Caki2 (cell line): Measurements from ENCODE around the gene MUS81. TPM values are rescaled to one million over a fixed set of nuclear protein-coding genes. Genes with fewer than 3 reads are reported as not detected.
"Not testable (repeated sequence)": the region's sequence is repeated elsewhere in the genome, so short reads cannot be mapped to it uniquely, and the experiment has no call there.

ENCODE experiments used
- DNase-seq: peaks from one replicate; pipeline ENCODE4 v3.0.0-alpha.2; 2015; ENCODE audit warnings: low read depth
- in situ Hi-C: cut with HindIII; loops from 2 replicates; pipeline ENCODE4 v1.10.0; 2016; ENCODE audit warnings: low sequenced_read_pairs, low pct_unique_long_range_greater_than_20kb, mixed read lengths
- total RNA-seq: library from RNA; depleted of rRNA; stranded (reverse); fragments of >200 nt; shearing (Covaris generic); gene quantifications from 2 replicates; pipeline ENCODE4 v1.2.3, GENCODE V29; 2014; ENCODE audit warnings: low replicate concordance

MUS81 gene
- total RNA-seq, 1 experiment from 2014 or later: 69.0 TPM

DNA sequence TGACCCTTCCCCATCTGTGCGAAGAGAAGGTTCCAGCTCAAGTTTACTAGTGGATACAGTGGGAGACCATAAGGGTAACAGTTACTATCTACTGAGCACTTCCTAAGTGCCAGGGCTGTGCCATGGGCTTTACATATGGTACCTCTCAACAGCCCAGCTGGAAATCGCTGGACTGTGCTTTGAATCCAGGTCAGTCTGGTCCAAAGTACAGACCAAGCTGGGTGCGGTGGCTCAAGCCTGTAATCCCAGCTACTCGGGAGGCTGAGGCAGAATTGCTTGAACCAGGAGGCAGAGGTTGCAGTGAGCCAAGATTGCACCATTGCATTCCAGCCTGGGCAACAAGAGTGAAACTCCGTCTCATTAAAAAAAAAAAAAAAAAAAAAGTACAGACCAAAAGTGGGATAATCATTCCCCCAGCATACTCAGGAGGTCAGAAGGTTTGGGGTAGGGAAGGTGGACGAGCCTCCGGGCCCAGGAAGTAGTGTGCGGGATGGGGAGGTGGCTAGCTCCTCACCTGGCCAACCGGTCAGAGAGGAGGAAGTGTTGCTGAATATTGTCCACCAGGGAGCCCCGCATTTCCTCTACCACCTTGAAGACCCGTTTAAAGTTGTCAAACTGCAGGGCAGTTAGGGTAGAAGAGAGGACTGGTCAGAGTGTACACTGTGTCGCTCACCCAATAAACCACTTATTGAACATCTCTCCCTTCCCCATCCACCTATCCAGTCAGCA lies 25.7 kb downstream of the MUS81 start:
- DNase-seq: no peak
- in situ Hi-C loops: no loop called here

- in situ Hi-C loops: no loop called here
- no peak for DNase-seq
Measured at GRCh38 chr11:65886826-65887722, 26.8 kb downstream of the MUS81 start.

- in situ Hi-C loops: no loop called here
- no peak for DNase-seq
Measured at GRCh38 chr11:65887723-65888162, 27.5 kb downstream of the MUS81 start.

DNA sequence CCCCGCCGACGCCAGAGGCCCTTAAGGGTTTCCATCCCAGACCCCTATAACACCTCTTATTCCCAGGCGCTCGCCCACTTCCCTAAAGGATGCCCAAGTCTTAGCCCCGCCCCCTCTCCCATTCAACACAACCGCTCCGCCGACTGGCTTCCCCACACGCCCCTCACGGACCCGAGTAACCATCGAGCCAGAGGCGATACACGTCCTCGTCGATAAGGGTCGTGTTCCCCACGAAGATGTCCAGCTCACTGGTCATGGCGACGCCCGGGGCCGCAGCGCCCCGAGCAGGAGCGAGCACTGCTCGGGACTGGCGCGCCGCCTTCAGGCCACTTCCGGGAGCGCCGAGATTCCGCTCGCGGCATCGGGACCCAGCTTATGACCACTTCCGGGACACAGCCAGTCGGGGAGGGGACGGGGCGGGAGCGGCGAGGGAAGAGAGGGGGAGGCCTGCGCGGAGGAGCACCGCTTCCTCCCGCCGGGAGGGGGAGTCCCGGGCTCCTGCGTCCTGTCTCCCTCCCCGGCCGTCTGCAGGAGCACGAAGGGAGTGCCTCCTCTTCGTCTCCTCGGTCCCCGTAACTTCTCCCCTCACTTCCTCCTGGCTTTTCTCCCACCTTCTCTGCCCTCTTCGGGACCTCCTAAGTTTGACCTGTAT lies 28.1 kb downstream of the MUS81 start, which contains the start of gene FIBP:
Gene FIBP (minus strand): TSS at position 309 of the 652 bp plus-strand sequence. CDS start 53 bp downstream, at position 256.
- in situ Hi-C loops: no loop called here
- DNase-seq: peak; percentile 92

GRCh38 chr11:65890324-65891218 lies 30.3 kb downstream of the MUS81 start, which contains the start of gene CCDC85B:
TSS of gene CCDC85B (plus strand) at chr11:65890673. CDS start at chr11:65890784, 111 bp downstream.
- DNase-seq: peak; percentile 91
- in situ Hi-C loops: no loop called here

DNA sequence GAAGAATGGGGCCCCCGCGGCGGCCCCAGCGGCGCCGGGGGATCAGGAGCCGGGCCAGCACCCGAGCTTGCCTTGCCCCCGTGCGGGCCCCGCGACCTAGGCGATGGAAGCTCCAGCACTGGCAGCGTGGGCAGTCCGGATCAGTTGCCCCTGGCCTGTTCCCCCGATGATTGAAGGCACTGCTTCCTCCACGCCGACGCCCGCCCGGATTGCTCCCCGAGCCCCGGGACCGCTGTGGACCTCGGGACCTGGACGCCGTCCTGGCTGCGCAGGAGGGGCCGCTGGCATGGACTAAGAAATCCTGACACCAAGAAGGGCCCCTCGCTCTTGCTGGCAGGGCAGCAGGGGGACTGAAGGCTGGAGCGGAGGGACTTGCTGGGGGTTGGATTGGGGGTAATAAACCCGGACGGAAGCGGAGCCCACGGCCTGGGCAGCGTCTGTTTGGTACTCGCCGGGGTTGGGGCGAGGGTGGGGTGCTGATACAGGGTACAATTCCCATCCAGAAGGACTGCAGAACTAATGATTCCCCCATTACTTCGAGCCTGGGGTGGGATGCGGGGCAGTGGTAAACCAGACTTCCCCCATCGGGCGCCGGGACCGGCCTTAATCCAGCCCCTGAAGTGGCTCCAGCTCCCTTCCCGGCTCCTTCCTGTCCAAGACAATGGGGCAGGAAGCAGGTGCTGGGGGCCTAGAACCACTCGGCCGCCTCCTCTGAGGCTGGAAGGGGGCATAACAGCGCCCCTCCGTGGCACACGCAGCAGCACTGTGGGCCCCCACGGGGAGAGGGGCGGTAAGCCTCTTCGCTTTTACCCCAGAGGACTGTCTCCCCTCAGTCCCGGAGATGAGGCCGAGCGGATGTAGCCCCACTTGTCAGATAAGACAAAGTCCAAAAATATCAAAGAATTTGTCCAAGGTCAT lies 31.2 kb downstream of the MUS81 start:
- in situ Hi-C loops: no loop called here
- DNase-seq: peak; percentile 73

GRCh38 chr11:65892137-65892540 lies 31.9 kb downstream of the MUS81 start:
- DNase-seq, in situ Hi-C loops: not testable (repeated sequence)

GRCh38 chr11:65892661-65893317 lies 32.6 kb downstream of the MUS81 start:
- DNase-seq: no peak
- in situ Hi-C loops: no loop called here

- no peak for DNase-seq
- in situ Hi-C loops: no loop called here
Measured at GRCh38 chr11:65894034-65894591, 33.9 kb downstream of the MUS81 start.

GRCh38 chr11:65895482-65895981 lies 35.3 kb downstream of the MUS81 start:
- in situ Hi-C loops: no loop called here
- DNase-seq: no peak

GRCh38 chr11:65896034-65896999 lies 36.1 kb downstream of the MUS81 start:
- DNase-seq: no peak
- in situ Hi-C loops: no loop called here

DNA sequence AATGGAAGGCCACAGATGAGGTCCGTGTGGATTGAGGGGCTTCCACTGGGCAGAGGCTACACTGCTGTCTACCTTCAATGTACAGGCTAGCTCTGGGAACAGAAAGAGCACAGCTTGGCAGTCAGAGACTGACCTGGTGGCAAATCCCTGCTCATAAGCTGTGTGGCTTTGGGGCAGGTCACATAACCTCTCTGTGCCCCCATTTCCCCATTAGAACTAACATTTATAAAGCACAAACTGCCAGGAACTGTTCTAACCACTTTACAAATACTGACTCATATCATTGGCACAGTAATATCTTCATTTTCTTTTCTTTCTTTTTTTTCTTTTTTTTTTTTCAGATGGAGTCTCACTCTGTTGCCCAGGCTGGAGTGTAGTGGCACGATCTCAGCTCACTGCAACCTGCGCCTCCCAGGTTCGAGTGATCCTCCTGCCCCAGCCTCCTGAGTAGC lies 36.8 kb downstream of the MUS81 start:
- in situ Hi-C loops: no loop called here

DNA sequence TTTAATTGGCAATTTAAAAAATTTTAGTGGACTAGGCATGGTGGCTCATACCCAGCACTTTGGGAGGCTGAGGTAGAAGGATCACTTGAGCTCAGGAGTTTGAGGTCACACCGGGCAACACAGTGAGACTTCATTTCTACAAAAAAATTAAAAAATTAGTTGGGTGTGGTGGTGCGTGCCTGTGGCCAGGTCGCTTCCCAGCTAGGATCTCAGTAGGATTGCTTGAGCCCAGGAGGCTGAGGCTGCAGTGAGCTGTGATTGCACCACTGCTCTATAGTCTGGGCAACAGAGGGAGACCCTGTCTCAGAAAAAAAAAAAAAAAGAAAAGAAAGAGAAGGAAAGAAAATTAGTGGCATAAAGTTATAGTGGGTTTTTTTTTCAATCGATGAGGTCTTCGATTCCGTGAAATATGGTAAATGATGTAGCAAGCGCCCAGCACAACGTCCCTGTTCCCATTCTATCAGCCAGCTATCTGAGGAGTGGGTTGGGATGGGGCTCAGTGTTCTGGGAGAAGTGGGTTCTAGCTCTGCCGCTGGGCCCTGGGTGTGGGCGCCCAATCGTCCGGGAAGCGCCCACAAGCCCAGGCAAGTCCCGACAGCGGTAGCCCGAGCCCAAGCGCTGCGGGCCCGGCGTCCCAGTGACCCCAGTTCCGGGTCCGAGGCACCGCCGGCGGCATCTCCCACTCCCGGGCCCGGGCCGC lies 38.6 kb downstream of the MUS81 start:
- in situ Hi-C loops: no loop called here
- DNase-seq: no peak

More for the DNA sequence above, 36.8 kb downstream of the MUS81 start:
- no peak for DNase-seq
